OCI-LY1 (cell line): ENCODE data around the gene CNTN1.

Experiments used
- H2AFZ ChIP-seq: fragments of 200-600 bp; sonication (generic), shearing (Covaris generic); 2 replicates; pipeline ENCODE4 v1.6.0; 2014; ENCODE audit warnings: antibody characterized with exemption, mild to moderate bottlenecking, low read length
- H3F3A ChIP-seq: fragments of 200-600 bp; sonication (generic), shearing (Covaris generic); 2 replicates; pipeline ENCODE4 v1.6.0; 2014; ENCODE audit warnings: mild to moderate bottlenecking, antibody characterized with exemption, low read length, moderate library complexity; ENCODE audit not compliant: insufficient read depth
- H3K27ac ChIP-seq: fragments of 200-600 bp; sonication (generic); 2 replicates; pipeline ENCODE4 v1.5.1; 2014; ENCODE audit warnings: low read length, mixed run types, mild to moderate bottlenecking, low read depth; ENCODE audit not compliant: poor library complexity, severe bottlenecking
- H3K27me3 ChIP-seq: fragments of 200-600 bp; sonication (generic); 2 replicates; pipeline ENCODE4 v1.6.0; 2014; ENCODE audit warnings: antibody characterized with exemption, mild to moderate bottlenecking, low read length, moderate library complexity; ENCODE audit not compliant: insufficient read depth
- H3K36me3 ChIP-seq: fragments of 200-600 bp; sonication (generic); 2 replicates; pipeline ENCODE4 v1.6.1; 2014; ENCODE audit warnings: mild to moderate bottlenecking, antibody characterized with exemption, low read length, moderate library complexity, mixed read lengths; ENCODE audit not compliant: insufficient read depth
- H3K4me1 ChIP-seq: fragments of 200-600 bp; sonication (generic); 2 replicates; pipeline ENCODE4 v1.5.1; 2014; ENCODE audit warnings: mild to moderate bottlenecking, low read length, moderate library complexity; ENCODE audit not compliant: insufficient read depth, severe bottlenecking
- H3K4me2 ChIP-seq: fragments of 200-600 bp; sonication (generic), shearing (Covaris generic); 2 replicates; pipeline ENCODE4 v1.6.1; 2014; ENCODE audit warnings: low read length
- H3K4me3 ChIP-seq: fragments of 200-600 bp; sonication (generic); 2 replicates; pipeline ENCODE4 v1.5.1; 2014; ENCODE audit warnings: low read length, low read depth, mild to moderate bottlenecking, mixed read lengths; ENCODE audit not compliant: poor library complexity, severe bottlenecking
- H3K79me2 ChIP-seq: fragments of 200-600 bp; shearing (Covaris generic); 2 replicates; pipeline ENCODE4 v1.6.1; 2016; ENCODE audit warnings: mixed run types, low read length, mixed read lengths; ENCODE audit not compliant: insufficient read depth
- H3K9ac ChIP-seq: fragments of 200-600 bp; sonication (generic), shearing (Covaris generic); 2 replicates; pipeline ENCODE4 v1.6.1; 2014; ENCODE audit warnings: mild to moderate bottlenecking, low read length, mixed read lengths
- H3K9me2 ChIP-seq: fragments of 200-600 bp; sonication (generic), shearing (Covaris generic); 2 replicates; pipeline ENCODE4 v1.6.1; 2014; ENCODE audit warnings: low read depth, mild to moderate bottlenecking, low read length, mixed read lengths
- H3K9me3 ChIP-seq: fragments of 200-600 bp; shearing (Covaris generic); 2 replicates; pipeline ENCODE4 v1.6.1; 2014; ENCODE audit warnings: low read length, mixed read lengths
- H4K20me1 ChIP-seq: fragments of 200-600 bp; sonication (generic), shearing (Covaris generic); 2 replicates; pipeline ENCODE4 v1.6.0; 2016; ENCODE audit warnings: mild to moderate bottlenecking, low read length; ENCODE audit not compliant: insufficient read depth
- CTCF ChIP-seq: fragments of 200-600 bp; sonication (generic), shearing (Covaris generic); IDR thresholded peaks from 2 replicates; pipeline ENCODE4 v1.5.1; 2017; ENCODE audit warnings: mild to moderate bottlenecking, antibody characterized with exemption, low read length, moderate library complexity, mixed read lengths
- EZH2 ChIP-seq: fragments of 200-600 bp; sonication (generic), shearing (Covaris generic); IDR thresholded peaks from 2 replicates; pipeline ENCODE4 v1.8.0; 2017; ENCODE audit warnings: borderline replicate concordance, mixed run types, mild to moderate bottlenecking, antibody characterized with exemption, low read length, moderate library complexity, mixed read lengths

The CNTN1 gene

DNA sequence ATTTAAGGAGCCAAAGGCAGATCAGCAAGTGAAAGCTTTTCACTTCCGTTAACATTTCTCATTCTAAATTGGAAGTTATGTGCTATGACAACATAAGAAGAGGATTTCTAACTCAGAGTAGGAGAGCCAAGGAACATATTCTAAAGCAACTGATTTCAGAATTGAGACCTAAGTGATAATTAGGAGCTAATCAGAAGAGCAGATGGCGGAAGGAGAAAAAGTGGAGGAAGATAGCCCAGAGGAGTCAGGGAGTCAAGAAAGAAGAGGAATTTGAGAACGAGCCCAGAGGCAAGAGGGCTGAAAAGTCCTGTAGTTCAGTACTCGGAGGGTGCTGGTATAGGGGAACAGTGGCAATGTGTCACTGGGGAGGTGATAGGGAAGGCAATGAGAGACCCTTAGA is 162.4 kb downstream of the CNTN1 start:
- H3K4me1 ChIP-seq, result no peaks in the 10 kb centered on the region
- H3K9me3 ChIP-seq, result no peaks in the 10 kb centered on the region
- H3F3A ChIP-seq, result no peaks in the 10 kb centered on the region
- no peak for TF ChIP-seq EZH2
- no peak for TF ChIP-seq CTCF
- no peaks in the 10 kb centered on the region for H3K9me2 ChIP-seq
- H3K27ac ChIP-seq, result no peak overlapping the region
- no peak overlapping the region for H3K9ac ChIP-seq
- H3K36me3 ChIP-seq, result no peaks in the 10 kb centered on the region
- no peak overlapping the region for H3K4me3 ChIP-seq
- no peaks in the 10 kb centered on the region for H3K79me2 ChIP-seq
- no peaks in the 10 kb centered on the region for H4K20me1 ChIP-seq
- H3K4me2 ChIP-seq, result no peak overlapping the region
- H3K27me3 ChIP-seq, result no peaks in the 10 kb centered on the region
- no peak overlapping the region for H2AFZ ChIP-seq

- no peaks in the 10 kb centered on the region for H4K20me1 ChIP-seq
- no peaks in the 10 kb centered on the region for H3K9me2 ChIP-seq
- H3K79me2 ChIP-seq, result no peaks in the 10 kb centered on the region
- H3K36me3 ChIP-seq, result no peaks in the 10 kb centered on the region
- H3K4me2 ChIP-seq, result no peak overlapping the region
- no peak overlapping the region for H2AFZ ChIP-seq
- H3K4me1 ChIP-seq, result no peaks in the 10 kb centered on the region
- no peaks in the 10 kb centered on the region for H3K9me3 ChIP-seq
- no peak overlapping the region for H3K4me3 ChIP-seq
- no peak overlapping the region for H3K27ac ChIP-seq
- TF ChIP-seq CTCF (no peak), EZH2 (no peak)
- H3K27me3 ChIP-seq, result no peaks in the 10 kb centered on the region
- H3F3A ChIP-seq, result no peaks in the 10 kb centered on the region
- H3K9ac ChIP-seq, result no peak overlapping the region
Measured at GRCh38 chr12:40864891-40865290, 172.7 kb downstream of the CNTN1 start.

DNA sequence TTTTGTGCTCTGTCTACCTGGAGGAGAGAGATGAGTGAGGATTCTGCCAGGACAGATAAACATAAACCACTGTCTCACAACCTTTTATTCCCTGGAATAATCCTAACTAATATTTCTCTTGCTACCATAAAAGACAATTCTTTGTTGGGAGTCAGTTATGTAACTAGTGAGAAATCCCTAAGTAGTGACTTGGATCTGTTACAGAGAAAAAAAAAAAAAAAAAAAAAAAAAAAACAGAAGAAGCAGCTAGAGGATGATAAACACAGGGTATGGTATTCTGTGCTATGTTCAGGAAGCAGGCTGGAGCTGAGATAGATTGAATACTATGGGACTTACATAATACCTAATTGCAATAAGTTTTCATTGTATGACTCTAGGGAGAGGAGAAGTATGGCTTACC is 178.7 kb downstream of the CNTN1 start:
- H3K79me2 ChIP-seq, result no peaks in the 10 kb centered on the region
- no peaks in the 10 kb centered on the region for H3K9me2 ChIP-seq
- no peak overlapping the region for H3K4me3 ChIP-seq
- no peaks in the 10 kb centered on the region for H4K20me1 ChIP-seq
- H3K27ac ChIP-seq, result no peak overlapping the region
- no peaks in the 10 kb centered on the region for H3F3A ChIP-seq
- H3K4me2 ChIP-seq, result no peak overlapping the region
- no peaks in the 10 kb centered on the region for H3K36me3 ChIP-seq
- H2AFZ ChIP-seq, result no peak overlapping the region
- no peaks in the 10 kb centered on the region for H3K27me3 ChIP-seq
- no peak for TF ChIP-seq EZH2
- TF ChIP-seq CTCF, result no peak
- H3K9ac ChIP-seq, result no peak overlapping the region
- no peaks in the 10 kb centered on the region for H3K9me3 ChIP-seq
- H3K4me1 ChIP-seq, result no peaks in the 10 kb centered on the region
